RWPE1 (cell line): ENCODE results near the gene MORN3.
"Not testable (repeated sequence)": the region's sequence is repeated elsewhere in the genome, so short reads cannot be mapped to it uniquely, and the experiment has no call there.

Source experiments
- CTCF ChIA-PET: fragments of 350-600 bp; sonication (Branson Sonifier 250); formaldehyde crosslinking; extraction: SDS; loops from one replicate; lab custom pipeline; 2021; lab: Yijun Ruan, JAX
- POLR2A ChIA-PET: fragments of 400-600 bp; formaldehyde crosslinking; extraction: SDS; loops from one replicate; lab custom pipeline; 2020; ENCODE audit warnings: antibody characterized with exemption; ENCODE audit not compliant: low non-redundant PET; lab: Yijun Ruan, JAX
- DNase-seq: peaks from one replicate; pipeline ENCODE4 v3.0.0; 2012; ENCODE audit warnings: low spot score
- H3K27ac ChIP-seq: fragments of 450-650 bp; 2 replicates; pipeline ENCODE4 v1.5.1; 2017
- CTCF ChIP-seq: fragments of 450-650 bp; conservative IDR thresholded peaks from 2 replicates; pipeline ENCODE4 v1.5.1; 2017; ENCODE audit warnings: low read depth, mild to moderate bottlenecking

MORN3 gene

GRCh38 chr12:121648458-121649028, 20.9 kb downstream of the MORN3 start:
- POLR2A ChIA-PET = no interaction called here
- peak overlapping the region; percentile 31 for H3K27ac ChIP-seq

GRCh38 chr12:121641343-121641630, 28.2 kb downstream of the MORN3 start:
- DNase-seq = no peak
- H3K27ac ChIP-seq = peak overlapping the region; percentile 8; the same call in 1 of the 2 replicates
- CTCF ChIA-PET = no interaction called here
- TF ChIP-seq CTCF = no peak
- POLR2A ChIA-PET = no interaction called here

More at GRCh38 chr12:121648458-121649028, 20.9 kb downstream of the MORN3 start:
- TF ChIP-seq CTCF = no peak
- CTCF ChIA-PET = interaction anchor here (0.6 to 1.3 kb wide), 3 partner anchors 20 to 289 kb away, joined by 3 to 4 read pairs (median 4); no protein-coding TSS in a partner anchor
- DNase-seq = no peak

- POLR2A ChIA-PET = no interaction called here
- DNase-seq = no peak
- CTCF ChIA-PET = interaction anchor here (0.7 kb wide), 1 partner anchor 1367 kb away, joined by 4 read pairs; no protein-coding TSS in a partner anchor
- TF ChIP-seq CTCF = no peak
- no peak overlapping the region for H3K27ac ChIP-seq
These were observed 30.9 kb downstream of the MORN3 start for GRCh38 chr12:121638298-121639202.

- no peak for TF ChIP-seq CTCF
- ChIA-PET CTCF (interaction anchor here (0.7 to 2.2 kb wide), 3 partner anchors 11 to 31 kb away, joined by 7 to 11 read pairs (median 7); partner anchors contain the start of gene ORAI1), POLR2A (interaction anchor here (0.6 kb wide), 1 partner anchor 22 kb away, joined by 4 read pairs; no protein-coding TSS in a partner anchor)
- H3K27ac ChIP-seq = peak overlapping the region; percentile 43
- no peak for DNase-seq
These were observed 32.1 kb downstream of the MORN3 start for GRCh38 chr12:121637231-121637914.

- no peak overlapping the region for H3K27ac ChIP-seq
- no peak for TF ChIP-seq CTCF
- CTCF ChIA-PET = interaction anchor here (0.7 to 1.6 kb wide), 3 partner anchors 34 to 159 kb away, joined by 3 to 6 read pairs (median 5); partner anchors contain the start of gene RHOF
- POLR2A ChIA-PET = no interaction called here
- no peak for DNase-seq
These were observed 34.6 kb downstream of the MORN3 start for GRCh38 chr12:121634836-121635235.

- POLR2A ChIA-PET, DNase-seq, H3K27ac ChIP-seq: not testable (repeated sequence)
- CTCF ChIA-PET = interaction anchor here (0.6 kb wide), 1 partner anchor 81 kb away, joined by 4 read pairs; no protein-coding TSS in a partner anchor
These were observed 35.6 kb downstream of the MORN3 start for GRCh38 chr12:121633833-121634196.
